Measurements from ENCODE around the gene EEPD1.
A peak's percentile ranks its signal among the peaks of the same experiment; 100 is the strongest.

Gene EEPD1

DNA sequence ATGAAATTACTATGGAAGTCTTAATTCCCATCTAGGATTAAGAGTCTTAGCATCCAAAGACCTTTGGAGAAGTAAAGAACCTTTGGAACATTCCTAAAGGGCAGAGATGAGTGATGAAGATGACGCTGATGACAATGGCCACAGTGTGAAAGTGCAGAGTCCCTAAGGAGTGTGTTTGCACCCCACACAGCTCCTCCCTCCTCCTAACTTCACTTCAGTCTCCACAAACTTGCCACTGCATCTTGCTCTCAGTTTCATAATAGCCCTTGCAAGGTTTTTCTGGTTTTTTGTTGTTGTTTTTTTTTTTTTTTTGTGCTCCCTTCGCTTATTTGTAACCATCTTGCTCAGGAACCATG lies 119.1 kb downstream of the EEPD1 start:
- Mint-ChIP-seq H3K27me3 (ENCODE audit: low read depth, poor library complexity) (peaks cover 4% of the 10 kb centered on the region), H3K27ac (no peak overlapping the region), H3K4me1 (peaks cover 44% of the 10 kb centered on the region), H3K36me3 (ENCODE audit: low read depth) (no peaks in the 10 kb centered on the region), H3K9me3 (no peaks in the 10 kb centered on the region), H3K4me3 (no peak overlapping the region)
- TF ChIP-seq, protein P1, sequence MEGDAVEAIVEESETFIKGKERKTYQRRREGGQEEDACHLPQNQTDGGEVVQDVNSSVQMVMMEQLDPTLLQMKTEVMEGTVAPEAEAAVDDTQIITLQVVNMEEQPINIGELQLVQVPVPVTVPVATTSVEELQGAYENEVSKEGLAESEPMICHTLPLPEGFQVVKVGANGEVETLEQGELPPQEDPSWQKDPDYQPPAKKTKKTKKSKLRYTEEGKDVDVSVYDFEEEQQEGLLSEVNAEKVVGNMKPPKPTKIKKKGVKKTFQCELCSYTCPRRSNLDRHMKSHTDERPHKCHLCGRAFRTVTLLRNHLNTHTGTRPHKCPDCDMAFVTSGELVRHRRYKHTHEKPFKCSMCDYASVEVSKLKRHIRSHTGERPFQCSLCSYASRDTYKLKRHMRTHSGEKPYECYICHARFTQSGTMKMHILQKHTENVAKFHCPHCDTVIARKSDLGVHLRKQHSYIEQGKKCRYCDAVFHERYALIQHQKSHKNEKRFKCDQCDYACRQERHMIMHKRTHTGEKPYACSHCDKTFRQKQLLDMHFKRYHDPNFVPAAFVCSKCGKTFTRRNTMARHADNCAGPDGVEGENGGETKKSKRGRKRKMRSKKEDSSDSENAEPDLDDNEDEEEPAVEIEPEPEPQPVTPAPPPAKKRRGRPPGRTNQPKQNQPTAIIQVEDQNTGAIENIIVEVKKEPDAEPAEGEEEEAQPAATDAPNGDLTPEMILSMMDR (IDR thresholded peaks at IDR 0.05): no peak
- DNase-seq: no peak

DNA sequence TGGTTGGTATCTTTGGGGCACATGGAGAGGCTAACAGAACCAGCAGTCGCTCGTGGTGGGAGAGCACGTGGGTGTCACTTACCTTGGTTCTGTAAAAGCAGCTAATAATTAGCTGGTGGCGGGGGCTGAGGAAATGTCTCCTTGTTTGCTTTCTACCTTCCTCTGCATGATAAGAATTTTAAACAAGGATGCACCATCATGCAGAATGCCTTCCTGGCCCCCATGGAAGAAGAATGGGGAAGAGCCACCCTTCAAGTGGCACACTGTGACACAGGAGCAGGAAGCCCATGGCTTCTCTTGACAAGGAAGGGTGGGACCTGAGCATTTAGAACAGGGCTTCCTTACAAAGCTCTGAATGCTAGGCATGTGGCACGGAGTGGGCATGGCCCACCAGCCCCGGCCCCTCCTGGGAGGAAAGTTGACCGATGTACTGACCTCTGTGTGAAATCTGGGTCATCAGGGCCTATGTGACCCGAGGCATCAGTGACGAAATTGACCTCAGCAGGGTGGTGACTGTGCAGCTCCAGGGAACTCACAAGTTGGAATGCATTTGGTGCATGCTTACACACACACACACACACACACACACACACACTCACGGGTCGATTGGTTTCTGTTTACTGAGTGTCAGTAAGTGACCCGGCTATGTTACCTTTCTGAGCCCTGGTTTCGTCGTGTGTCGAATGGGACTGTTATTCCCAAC lies 119.7 kb downstream of the EEPD1 start:
- peaks cover 49% of the 10 kb centered on the region for H3K4me1 Mint-ChIP-seq
- no peaks in the 10 kb centered on the region for H3K9me3 Mint-ChIP-seq
- H3K27ac Mint-ChIP-seq: peak overlapping the region; percentile 51
- no peak for DNase-seq
- H3K4me3 Mint-ChIP-seq: no peak overlapping the region
- H3K27me3 Mint-ChIP-seq (ENCODE audit: low read depth, poor library complexity): peaks cover 4% of the 10 kb centered on the region
- TF ChIP-seq, protein P1 (IDR thresholded peaks at IDR 0.05): no peak
- no peaks in the 10 kb centered on the region for H3K36me3 Mint-ChIP-seq (ENCODE audit: low read depth)

DNA sequence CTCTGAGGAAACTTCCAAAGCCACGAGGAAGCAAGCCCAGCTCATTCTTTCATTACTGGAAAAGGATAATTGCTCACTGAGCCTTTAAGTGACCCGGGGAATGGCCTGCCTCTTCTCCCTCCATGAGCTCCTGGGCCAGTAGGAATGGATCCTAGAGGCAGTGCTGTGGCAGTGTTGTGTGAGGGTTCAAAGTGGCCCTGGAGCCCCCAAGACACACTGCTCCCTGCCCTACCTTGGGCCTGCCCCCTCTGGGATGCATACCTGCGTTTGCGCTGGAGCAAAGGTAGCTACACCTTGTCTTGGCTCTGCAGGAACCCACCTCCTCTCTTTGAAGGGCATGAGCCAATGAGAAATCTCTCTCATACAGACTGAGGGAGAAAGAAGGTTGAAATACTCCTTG lies 120.8 kb downstream of the EEPD1 start:
- DNase-seq: no peak
- TF ChIP-seq, protein P1 (IDR thresholded peaks at IDR 0.05): no peak
- no peak overlapping the region for H3K4me3 Mint-ChIP-seq
- peaks cover 7% of the 10 kb centered on the region for H3K27me3 Mint-ChIP-seq (ENCODE audit: low read depth, poor library complexity)
- peaks cover 57% of the 10 kb centered on the region for H3K4me1 Mint-ChIP-seq
- no peaks in the 10 kb centered on the region for H3K9me3 Mint-ChIP-seq
- no peaks in the 10 kb centered on the region for H3K36me3 Mint-ChIP-seq (ENCODE audit: low read depth)
- no peak overlapping the region for H3K27ac Mint-ChIP-seq

DNA sequence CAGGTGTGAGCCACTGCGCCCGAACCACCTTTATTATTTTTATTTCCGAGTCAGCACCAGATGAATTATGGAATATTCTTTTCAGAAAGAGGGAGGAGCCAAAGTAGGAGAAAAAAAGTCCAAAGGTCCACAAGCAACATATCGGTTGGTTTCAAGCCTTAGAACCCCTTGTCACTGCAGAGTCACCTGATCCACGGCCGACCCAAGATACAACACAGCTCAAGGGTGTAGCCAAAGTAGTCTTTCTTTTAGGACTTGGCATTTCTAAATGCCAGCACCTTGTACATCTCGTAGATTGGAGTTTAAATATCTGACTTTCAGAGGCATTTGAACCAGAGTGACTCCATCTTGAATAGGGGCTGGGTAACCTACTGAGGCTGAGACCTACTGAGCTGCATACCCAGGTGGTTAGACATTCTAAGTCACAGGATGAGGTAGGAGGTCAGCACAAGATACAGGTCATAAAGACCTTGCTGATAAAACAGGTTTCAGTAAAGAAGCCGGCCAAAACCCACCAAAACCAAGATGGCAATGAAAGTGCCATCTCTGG lies 122.8 kb downstream of the EEPD1 start:
- Mint-ChIP-seq H3K36me3 (ENCODE audit: low read depth) (no peaks in the 10 kb centered on the region), H3K4me1 (peaks cover 77% of the 10 kb centered on the region), H3K27ac (no peak overlapping the region), H3K4me3 (no peak overlapping the region), H3K27me3 (ENCODE audit: low read depth, poor library complexity) (peaks cover 10% of the 10 kb centered on the region), H3K9me3 (no peaks in the 10 kb centered on the region)
- TF ChIP-seq, protein P1 (IDR thresholded peaks at IDR 0.05): no peak
- DNase-seq: no peak

DNA sequence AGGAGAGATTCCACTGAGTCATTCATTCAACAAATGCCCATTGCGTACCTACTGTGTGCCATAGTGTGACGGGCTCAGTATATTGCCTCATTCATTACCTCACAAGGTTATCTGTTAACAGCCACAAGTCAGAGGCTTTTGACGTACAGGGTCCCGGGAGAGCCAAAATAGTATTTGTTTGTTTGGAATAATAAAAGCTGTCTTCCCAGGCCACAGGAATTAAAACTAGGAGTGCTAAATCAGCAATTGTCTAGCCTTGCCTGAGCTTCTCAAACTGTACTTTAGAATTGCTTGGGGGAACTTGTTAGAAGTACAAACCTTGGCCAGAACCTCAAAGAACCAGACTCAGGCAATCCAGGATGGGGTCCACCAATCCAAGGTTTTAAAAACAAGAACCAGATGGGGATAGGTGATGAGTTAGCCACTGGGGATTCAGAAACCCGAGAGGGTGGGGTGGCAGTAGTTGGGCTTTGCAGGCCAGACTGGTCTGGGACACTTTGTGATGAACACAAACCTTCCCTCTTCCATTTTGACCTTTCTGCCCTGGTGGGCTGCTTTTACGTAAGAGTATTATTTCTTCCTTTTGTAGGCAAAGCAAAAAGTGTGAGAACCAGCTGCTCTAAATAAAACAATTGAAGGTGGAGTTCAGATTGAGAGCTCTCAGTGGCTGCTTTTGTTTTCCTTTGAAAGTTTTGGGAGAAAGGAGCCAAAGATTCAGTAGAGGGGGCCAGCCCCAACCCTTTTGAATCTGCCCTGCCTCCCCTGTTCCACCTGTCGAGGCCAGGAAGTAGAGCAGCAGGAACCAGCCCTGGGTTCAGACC lies 123.6 kb downstream of the EEPD1 start:
- Mint-ChIP-seq H3K4me1 (peaks cover 85% of the 10 kb centered on the region), H3K27me3 (ENCODE audit: low read depth, poor library complexity) (peaks cover 10% of the 10 kb centered on the region), H3K36me3 (ENCODE audit: low read depth) (no peaks in the 10 kb centered on the region), H3K27ac (no peak overlapping the region), H3K4me3 (no peak overlapping the region), H3K9me3 (no peaks in the 10 kb centered on the region)
- TF ChIP-seq, protein P1 (IDR thresholded peaks at IDR 0.05): no peak
- no peak for DNase-seq
